GM12878 (cell line): Measurements from ENCODE around the gene WNT9A. TPM values are rescaled to one million over a fixed set of nuclear protein-coding genes. Genes with fewer than 3 reads are reported as not detected.

Experiments used
- ATAC-seq: fragments of 200-7000 bp; cut with Tn5 transposase; 3 replicates; pipeline ENCODE4 v1.9.1; 2020; ENCODE audit warnings: mild to moderate bottlenecking, moderate library complexity
- BruUV-seq: library from RNA; stranded (reverse); fragments of 400-500 nt; replicated peaks from 2 replicates; lab custom pipeline; 2021; lab: Mats Ljungman, UMichigan
- CTCF ChIA-PET: fragments of 300-600 bp; sonication (Branson Sonifier 250); formaldehyde crosslinking; extraction: SDS; loops from one replicate; lab custom pipeline; 2021; ENCODE audit warnings: inconsistent platforms; lab: Yijun Ruan, JAX
- POLR2A ChIA-PET: fragments of 350-600 bp; formaldehyde crosslinking; extraction: SDS; loops from one replicate; lab custom pipeline; 2021; ENCODE audit warnings: inconsistent platforms; lab: Charles Lee
- RAD21 ChIA-PET: fragments of 300-600 bp; sonication (Branson Sonifier 250); formaldehyde crosslinking; loops from one replicate; lab custom pipeline; 2023; ENCODE audit warnings: antibody characterized with exemption; ENCODE audit not compliant: unreplicated experiment; lab: Charles Lee
- SMC1A ChIA-PET: fragments of 300-600 bp; sonication (Branson Sonifier 250); formaldehyde crosslinking; loops from one replicate; lab custom pipeline; 2023; ENCODE audit not compliant: unreplicated experiment, uncharacterized antibody; lab: Charles Lee
- DNase-seq: peaks from one replicate; pipeline ENCODE4 v3.0.0-alpha.2; 2011; ENCODE audit warnings: low read depth, low spot score
- FAIRE-seq: peaks from 3 replicates; lab custom pipeline; 2011; peaks lifted over from hg19 to GRCh38; lab: Jason Lieb, UNC
- H2AFZ ChIP-seq: 2 replicates; pipeline ENCODE4 v1.6.0; 2011; ENCODE audit warnings: low read depth, low read length, control low read depth; ENCODE audit not compliant: control insufficient read depth
- H3K27ac ChIP-seq: 2 replicates; pipeline ENCODE4 v1.5.1; 2011; ENCODE audit warnings: control low read depth; ENCODE audit not compliant: control insufficient read depth, insufficient read depth
- H3K27me3 ChIP-seq, 2 experiments: replicated peaks in 1 of 2; 2 replicates each; pipeline versions ENCODE4 v1.6.0 to v1.6.1; 2011; ENCODE audit warnings: low read length in 1 of 2; ENCODE audit not compliant: control insufficient read depth in 2 of 2, insufficient read depth in 2 of 2
- H3K36me3 ChIP-seq, 2 experiments: 2 replicates each; pipeline ENCODE4 v1.5.1; 2011; ENCODE audit warnings: low read length in 1 of 2; ENCODE audit not compliant: control insufficient read depth in 2 of 2, insufficient read depth in 2 of 2
- H3K4me1 ChIP-seq: 2 replicates; pipeline ENCODE4 v1.6.1; 2011; ENCODE audit warnings: mild to moderate bottlenecking, low read length, moderate library complexity, mixed read lengths; ENCODE audit not compliant: control insufficient read depth, insufficient read depth
- H3K4me2 ChIP-seq: 2 replicates; pipeline ENCODE4 v1.6.0; 2011; ENCODE audit warnings: control low read depth; ENCODE audit not compliant: control insufficient read depth, insufficient read depth
- H3K4me3 ChIP-seq: fragments of 200-600 bp; sonication (generic); 2 replicates; pipeline ENCODE4 v1.5.1; 2016
- H3K79me2 ChIP-seq: 2 replicates; pipeline ENCODE4 v1.6.0; 2011; ENCODE audit warnings: low read length; ENCODE audit not compliant: control insufficient read depth, insufficient read depth
- H3K9ac ChIP-seq: 2 replicates; pipeline ENCODE4 v1.8.0; 2011; ENCODE audit warnings: low read length, control low read depth, mixed read lengths; ENCODE audit not compliant: control insufficient read depth, insufficient read depth
- H3K9me3 ChIP-seq: replicated peaks from 3 replicates; pipeline ENCODE4 v1.5.1; 2011; ENCODE audit warnings: mild to moderate bottlenecking, low read length; ENCODE audit not compliant: control insufficient read depth, insufficient read depth
- H4K20me1 ChIP-seq: 2 replicates; pipeline ENCODE4 v1.6.0; 2011; ENCODE audit not compliant: control insufficient read depth, insufficient read depth
- CBFB ChIP-seq: IDR thresholded peaks from 2 replicates; pipeline ENCODE4 v1.6.1; 2016; ENCODE audit warnings: antibody characterized with exemption, low read depth
- DPF2 ChIP-seq: fragments of 450-650 bp; IDR thresholded peaks from 2 replicates; pipeline ENCODE4 v1.6.1; 2017; ENCODE audit warnings: mild to moderate bottlenecking
- KAT2A ChIP-seq: conservative IDR thresholded peaks from 2 replicates; pipeline ENCODE4 v1.6.1; 2011; ENCODE audit warnings: low read depth, low read length; ENCODE audit not compliant: control insufficient read depth
- KDM1A ChIP-seq: fragments of 200-600 bp; sonication (generic); IDR thresholded peaks from 2 replicates; pipeline ENCODE4 v1.6.1; 2016; ENCODE audit warnings: borderline replicate concordance
- SREBF2 ChIP-seq: IDR thresholded peaks from 2 replicates; pipeline ENCODE4 v1.6.1; 2012; ENCODE audit warnings: mild to moderate bottlenecking, low read length
- SUZ12 ChIP-seq: fragments of 200-600 bp; sonication (generic); IDR thresholded peaks from one replicate; pipeline ENCODE4 v1.6.1; 2018; ENCODE audit warnings: antibody characterized with exemption, mild to moderate bottlenecking; ENCODE audit not compliant: unreplicated experiment
- TBL1XR1 ChIP-seq: IDR thresholded peaks from 2 replicates; pipeline ENCODE4 v1.6.1; 2012; ENCODE audit warnings: low read depth, low read length, improper control_type of control experiment
- WRNIP1 ChIP-seq: IDR thresholded peaks from 2 replicates; pipeline ENCODE4 v1.6.1; 2011; ENCODE audit warnings: low read depth, low read length, improper control_type of control experiment, borderline replicate concordance
- ZNF384 ChIP-seq: IDR thresholded peaks from 2 replicates; pipeline ENCODE4 v1.6.1; 2012; ENCODE audit warnings: low read depth, mild to moderate bottlenecking, low read length, improper control_type of control experiment, borderline replicate concordance
- WGBS: methylation state at CpG from one replicate; pipeline ENCODE4 v1.1.6; 2016; ENCODE audit warnings: low lambda C conversion rate; ENCODE audit not compliant: insufficient replicate concordance, insufficient coverage; ENCODE audit errors: missing lambda C conversion rate; 5-methylcytosine and 5-hydroxymethylcytosine counted together
- in situ Hi-C: fragments of 300-500 bp; cut with MboI; formaldehyde crosslinking; loops from 9 replicates; pipeline ENCODE4 v1.14.3; 2018; ENCODE audit warnings: mixed read lengths
- intact Hi-C: fragments of 100-400 bp; cut with micrococcal nuclease; formaldehyde crosslinking; loops from one replicate; pipeline ENCODE4 v1.14.2; 2022; ENCODE audit not compliant: unreplicated experiment
- polyA plus RNA-seq, 11 experiments: library from polyadenylated mRNA; depleted of rRNA in 4 of 11; unstranded in 6 of 11; stranded (reverse) in 5 of 11; fragments of >200 nt; fragmentation: Nextera tagmentation in 4 of 11; fragmentation: Illumina TruSeq in 1 of 11; extraction: Ambion mirVana in 4 of 11; extraction: Trizol in 1 of 11; gene quantifications; 1 replicate in 1 of 11; 2 replicates in 10 of 11; pipeline versions ENCODE4 v1.2.1 to v1.2.3, GENCODE V29; 2011 to 2016; ENCODE audit warnings: inconsistent platforms in 2 of 11, missing spikeins in 2 of 11, low read depth in 1 of 11
- total RNA-seq, 4 experiments: library from RNA; depleted of rRNA in 3 of 4; stranded (reverse); fragments of >200 nt in 3 of 4; fragmentation: Illumina TruSeq in 1 of 4; extraction: Trizol in 1 of 4; gene quantifications; 2 replicates each; pipeline versions ENCODE4 v1.2.1 to v1.2.3, GENCODE V29; 2013 to 2021

Gene WNT9A
- total and polyA plus RNA-seq, 10 of the 15 experiments (the other 5 are each of a cell fraction or from before 2014, with no cell fraction given): not detected

DNA sequence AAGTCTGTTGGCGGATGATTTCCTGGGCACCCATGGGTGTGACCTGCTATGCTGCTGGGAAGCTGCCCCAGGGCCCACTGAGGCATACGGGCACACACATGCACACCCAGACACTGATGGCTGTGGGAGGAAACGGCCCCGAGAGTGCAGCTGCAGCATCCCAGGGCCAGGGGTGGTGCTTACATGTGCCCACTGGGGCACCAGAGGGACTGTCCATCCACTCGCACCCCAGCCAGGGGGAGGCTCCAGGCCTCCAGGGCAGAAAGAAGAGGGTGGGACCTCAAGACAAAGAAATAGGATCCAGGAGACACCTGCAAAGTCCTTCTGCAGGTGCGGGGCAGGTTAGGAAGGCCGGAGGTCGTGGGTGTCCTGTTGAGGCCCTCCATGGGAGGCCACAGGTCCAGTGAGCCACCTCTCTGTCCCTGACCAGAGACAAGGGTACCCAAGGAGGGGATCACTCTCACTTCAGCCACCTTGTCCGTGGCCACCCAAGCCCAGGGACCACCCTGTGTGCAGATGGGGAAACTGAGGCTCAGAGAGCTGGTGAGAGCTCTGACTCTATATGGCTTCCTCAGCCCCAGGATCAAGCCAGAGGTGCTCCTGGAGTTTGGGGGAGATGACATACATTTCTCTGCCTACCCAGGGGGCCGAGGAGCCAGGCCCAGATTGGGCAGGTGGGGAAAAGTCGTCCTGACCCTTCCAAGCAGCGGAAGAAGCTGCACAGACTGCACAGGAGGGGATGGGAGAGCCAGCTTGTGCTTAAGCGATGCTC lies 57.1 kb downstream of the WNT9A start (continued):
- no peak for TF ChIP-seq CBFB
- TF ChIP-seq, all 136 proteins: peak for 0

DNA sequence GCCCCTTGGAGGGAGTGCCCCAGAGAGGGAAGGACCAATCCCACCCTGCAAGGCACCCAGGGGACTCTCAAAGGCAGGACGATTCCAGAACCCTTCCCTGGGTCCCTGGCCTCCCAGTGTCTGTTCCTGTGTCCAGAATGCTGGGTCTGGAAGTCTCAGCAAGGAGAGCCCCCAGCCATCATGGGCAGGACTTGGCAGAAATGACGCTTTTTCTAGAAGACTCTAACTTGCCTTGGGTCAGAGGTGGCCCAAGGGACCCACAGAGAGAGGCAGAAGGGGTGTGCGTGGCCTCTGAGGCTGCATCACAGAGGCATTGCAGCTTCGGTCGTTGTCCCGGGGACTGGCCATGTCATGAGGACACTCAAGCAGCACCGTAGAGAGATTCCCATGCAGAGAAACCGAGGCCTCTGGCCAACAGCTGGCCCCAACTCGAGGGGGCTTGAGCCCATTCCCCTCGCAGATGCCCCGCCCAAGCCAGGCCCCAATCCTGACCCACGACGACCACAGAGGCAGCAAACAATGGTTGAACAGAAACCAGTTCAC lies 57.8 kb downstream of the WNT9A start:
- in situ Hi-C loops (no loop called here), intact Hi-C loops (no loop called here)
- Histone ChIP-seq H3K79me2 (no peaks in the 10 kb centered on the region), H4K20me1 (no peaks in the 10 kb centered on the region), H3K27ac (no peak overlapping the region), H3K9me3 (no peaks in the 10 kb centered on the region), H3K4me2 (no peak overlapping the region), H3K4me1 (no peaks in the 10 kb centered on the region), H3K36me3 (no peaks in the 10 kb centered on the region), H3K4me3 (no peak overlapping the region), H3K27me3 (no peaks in the 10 kb centered on the region), H3K9ac (no peak overlapping the region), H2AFZ (no peak overlapping the region)
- ChIA-PET SMC1A (no interaction called here), CTCF (no interaction called here), RAD21 (no interaction called here), POLR2A (no interaction called here)
- BruUV-seq: no TSS peak
- 27% methylated on average over 13 of the region's 13 CpGs for whole genome bisulfite sequencing
- DNase-seq (no peak), ATAC-seq (no peak)
- TF ChIP-seq KDM1A (no peak), SREBF2 (no peak), CBFB (no peak), ZNF384 (no peak), WRNIP1 (no peak), SUZ12 (no peak), TBL1XR1 (no peak), DPF2 (no peak), KAT2A (no peak)
- TF ChIP-seq, all 136 proteins: peak for 0
- FAIRE-seq: no peak
